Measurements from ENCODE around the gene FLOT1. TPM values are rescaled to one million over a fixed set of nuclear protein-coding genes. Genes with fewer than 3 reads are reported as not detected.
A peak's percentile ranks its signal among the peaks of the same experiment; 100 is the strongest.

Gene FLOT1
- total RNA-seq, 1 donor from 2014 or later = 46.7 TPM

DNA sequence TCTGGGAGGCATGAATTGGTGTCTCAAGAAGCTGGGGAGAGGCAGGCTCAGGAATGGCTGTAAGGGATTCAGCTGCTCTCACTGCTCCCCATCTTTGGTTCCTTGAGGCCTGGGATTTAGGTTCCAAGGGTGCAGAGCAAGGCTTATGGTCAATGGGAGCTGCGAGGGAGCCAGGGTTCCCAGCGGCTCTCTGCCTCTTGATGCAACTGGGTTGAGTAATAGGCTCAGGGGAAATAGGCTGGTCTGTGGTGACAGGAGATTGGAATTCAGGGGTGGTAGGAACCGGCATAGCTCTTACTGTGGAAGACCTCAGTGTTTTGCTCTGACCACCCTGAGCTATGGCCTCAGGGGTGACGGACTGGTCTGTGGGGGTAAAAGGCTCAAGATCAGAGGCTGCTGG lies 38.7 kb downstream of the FLOT1 start:
- no peak for DNase-seq (ENCODE audit: low spot score)

- no peak for DNase-seq (ENCODE audit: low spot score)
Measured at GRCh38 chr6:30703011-30703410, 39.5 kb downstream of the FLOT1 start.

- DNase-seq (ENCODE audit: low spot score) = no peak
Measured at GRCh38 chr6:30700340-30700739, 42.1 kb downstream of the FLOT1 start.

DNA sequence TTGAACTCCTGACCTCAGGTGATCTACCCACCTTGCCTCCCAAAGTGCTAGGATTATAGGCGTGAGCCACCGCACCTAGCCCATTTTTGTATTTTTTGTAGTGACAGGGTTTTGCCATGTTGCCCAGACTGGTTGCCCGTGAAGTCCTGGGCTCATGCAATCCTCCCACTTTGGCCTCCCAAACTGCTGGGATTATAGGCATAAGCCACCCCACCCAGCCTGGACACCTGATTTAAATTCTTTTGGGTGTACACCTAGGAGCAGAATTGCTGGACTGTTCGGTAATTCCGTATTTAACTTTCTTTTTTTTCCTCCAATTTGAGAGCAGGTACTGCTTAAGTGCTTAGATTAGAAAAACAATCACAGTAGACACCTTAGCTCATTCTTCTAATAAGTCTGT lies 46.1 kb downstream of the FLOT1 start:
- no peak for DNase-seq (ENCODE audit: low spot score)

DNA sequence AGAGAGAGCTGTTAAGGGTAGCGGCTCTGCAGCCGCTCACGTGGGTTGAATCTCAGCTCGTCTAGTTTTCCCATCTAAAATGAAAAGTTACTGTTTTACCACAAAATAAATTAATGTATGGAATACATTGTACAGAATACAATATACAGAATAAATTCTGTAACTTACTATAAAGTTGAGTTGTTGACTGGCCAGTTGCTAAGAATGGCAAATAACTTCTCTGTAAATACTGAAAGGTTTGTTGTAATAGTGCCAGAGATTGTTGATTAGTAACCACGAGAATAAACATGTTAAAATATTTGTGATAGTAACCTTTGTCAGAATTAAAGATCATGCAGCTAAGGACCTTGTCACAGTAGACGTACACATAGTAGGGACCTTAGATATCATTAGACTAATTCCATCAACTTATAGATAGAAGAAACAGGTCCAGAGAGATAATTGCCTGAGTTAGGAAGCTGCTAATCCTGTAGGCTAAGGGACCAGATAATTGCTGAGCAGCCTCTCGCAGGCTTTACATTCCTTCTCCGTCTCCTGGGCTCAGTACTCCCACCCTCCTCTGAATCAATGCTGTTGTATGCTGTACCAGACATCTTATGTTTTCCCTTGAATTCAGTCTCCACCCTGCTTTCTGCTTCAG lies 51.2 kb downstream of the FLOT1 start:
- peak; percentile 18 for DNase-seq (ENCODE audit: low spot score)

DNA sequence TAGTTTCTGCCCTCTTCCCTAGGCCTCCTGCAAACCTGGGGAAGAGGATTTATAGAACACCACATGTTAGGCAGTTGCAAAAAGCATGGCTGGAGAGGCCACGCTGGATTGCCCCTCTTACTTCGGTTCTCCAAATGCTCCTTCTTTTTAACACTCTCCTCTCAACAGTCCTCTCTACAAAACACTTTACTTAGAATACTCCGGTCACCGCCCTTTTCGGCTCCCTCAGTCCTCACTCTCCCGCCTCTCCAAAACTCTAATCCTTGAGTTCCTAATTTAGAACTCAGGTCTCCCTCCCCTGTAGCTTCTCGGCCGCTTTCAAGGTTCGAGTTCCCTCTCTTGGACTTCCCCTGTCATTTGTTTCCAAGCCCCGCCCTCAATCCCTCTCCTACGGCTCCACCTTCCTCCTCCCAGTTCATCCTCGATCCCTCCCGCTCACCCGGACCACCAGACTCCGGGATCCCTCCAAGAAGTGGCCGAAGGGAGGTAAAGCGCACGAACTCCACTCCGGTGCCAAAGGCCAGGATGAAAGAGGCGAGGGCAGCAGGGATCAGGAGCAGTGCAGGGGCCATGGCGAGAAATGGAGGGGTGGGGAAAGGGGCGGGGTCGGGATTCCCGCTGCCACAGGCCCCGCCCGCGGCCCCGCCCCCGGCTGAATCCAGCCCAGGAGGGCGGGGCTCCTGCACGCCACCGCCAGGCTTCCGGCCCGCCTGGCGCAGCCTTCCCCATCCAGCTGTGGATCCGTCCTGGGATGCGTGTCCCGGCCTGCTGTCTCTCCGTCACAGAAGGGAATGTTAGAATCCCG lies 51.9 kb downstream of the FLOT1 start, which contains the start of gene NRM:
Gene NRM (minus strand): TSS at position 582 of the 805 bp plus-strand sequence. CDS start 10 bp downstream, at position 572.
- DNase-seq (ENCODE audit: low spot score) = peak; percentile 96

DNA sequence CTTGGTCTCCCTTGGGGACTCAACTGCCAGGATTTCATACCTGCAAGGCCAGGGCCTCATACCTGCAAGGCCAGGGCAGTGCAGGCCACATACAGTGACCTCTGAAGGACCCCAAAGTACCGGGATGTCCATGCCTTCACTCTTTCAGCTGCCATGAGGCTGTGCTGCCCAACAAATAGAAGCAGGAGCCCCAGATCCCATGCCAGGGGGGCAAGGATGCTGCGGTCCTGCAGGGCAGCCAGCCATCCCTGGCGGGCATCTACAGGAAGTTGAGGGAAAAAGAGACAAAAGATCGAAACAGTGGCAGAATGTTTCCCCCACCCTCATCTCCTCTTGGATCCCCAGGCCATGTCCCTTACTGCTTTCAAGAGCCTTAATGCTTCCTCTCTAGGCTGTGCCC lies 52.5 kb downstream of the FLOT1 start:
- DNase-seq (ENCODE audit: low spot score) = no peak

DNA sequence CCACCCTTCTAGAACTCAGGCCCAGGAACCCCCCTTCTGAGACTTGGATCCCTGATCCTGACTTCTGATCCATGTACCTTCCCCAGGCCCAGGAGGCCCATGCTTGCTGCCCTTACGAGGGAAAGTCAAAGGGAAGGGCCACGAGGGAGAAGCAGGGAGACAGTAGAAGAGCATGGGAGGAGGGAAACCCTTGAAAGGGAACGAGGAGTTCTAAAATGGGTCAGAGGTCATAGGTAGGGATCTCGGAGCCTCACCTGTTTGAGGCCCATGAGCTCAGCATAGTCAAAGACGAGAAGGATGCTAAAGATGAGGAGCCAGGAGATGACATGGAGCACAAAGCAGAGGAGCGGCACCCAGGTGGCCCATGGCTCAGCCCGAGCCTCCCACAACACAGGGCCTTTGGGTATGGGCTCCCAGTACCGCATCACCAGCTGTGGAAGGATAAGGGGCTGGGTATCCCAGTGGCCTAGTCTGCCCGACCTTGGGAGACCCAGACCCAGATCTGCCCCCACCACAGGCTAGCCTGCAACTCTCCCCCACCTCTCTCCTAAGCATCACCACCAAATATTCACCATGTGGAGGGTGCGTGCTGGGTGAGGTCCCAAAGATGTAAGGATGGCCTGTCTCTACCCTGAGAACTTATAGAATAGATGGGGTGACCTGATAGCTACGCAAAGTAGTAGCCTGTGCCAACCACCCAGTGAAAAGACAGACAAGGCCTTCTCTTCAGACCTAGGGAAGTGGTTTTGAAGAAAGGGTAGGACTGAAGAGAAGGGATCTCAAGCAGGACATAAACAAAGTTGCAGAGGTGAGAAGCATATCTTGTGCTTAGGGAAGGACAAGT lies 53.2 kb downstream of the FLOT1 start:
- DNase-seq (ENCODE audit: low spot score) = no peak

DNA sequence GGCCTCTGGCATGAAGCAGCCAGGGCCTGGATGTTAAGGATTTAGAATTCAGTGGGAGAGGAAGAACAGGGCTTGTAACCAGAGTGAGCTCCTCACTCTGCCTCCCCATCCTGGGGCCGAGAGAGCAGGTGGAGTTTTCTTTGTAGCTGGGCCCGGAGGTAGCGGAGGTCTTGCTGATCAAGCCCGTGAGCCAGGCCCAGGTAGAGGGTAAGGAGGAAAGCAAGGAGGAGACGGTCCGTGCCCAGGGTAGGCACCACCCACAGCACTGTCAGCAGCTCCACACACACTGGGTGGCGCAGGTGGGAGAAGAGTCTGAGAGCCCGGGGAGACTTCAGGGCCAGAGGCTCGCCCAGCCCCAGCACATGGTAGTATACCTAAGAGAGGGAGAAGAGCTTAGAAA lies 53.9 kb downstream of the FLOT1 start:
- DNase-seq (ENCODE audit: low spot score) = no peak

- peak; percentile 70 for DNase-seq (ENCODE audit: low spot score)
Measured at GRCh38 chr6:30687659-30688431, 54.6 kb downstream of the FLOT1 start.

DNA sequence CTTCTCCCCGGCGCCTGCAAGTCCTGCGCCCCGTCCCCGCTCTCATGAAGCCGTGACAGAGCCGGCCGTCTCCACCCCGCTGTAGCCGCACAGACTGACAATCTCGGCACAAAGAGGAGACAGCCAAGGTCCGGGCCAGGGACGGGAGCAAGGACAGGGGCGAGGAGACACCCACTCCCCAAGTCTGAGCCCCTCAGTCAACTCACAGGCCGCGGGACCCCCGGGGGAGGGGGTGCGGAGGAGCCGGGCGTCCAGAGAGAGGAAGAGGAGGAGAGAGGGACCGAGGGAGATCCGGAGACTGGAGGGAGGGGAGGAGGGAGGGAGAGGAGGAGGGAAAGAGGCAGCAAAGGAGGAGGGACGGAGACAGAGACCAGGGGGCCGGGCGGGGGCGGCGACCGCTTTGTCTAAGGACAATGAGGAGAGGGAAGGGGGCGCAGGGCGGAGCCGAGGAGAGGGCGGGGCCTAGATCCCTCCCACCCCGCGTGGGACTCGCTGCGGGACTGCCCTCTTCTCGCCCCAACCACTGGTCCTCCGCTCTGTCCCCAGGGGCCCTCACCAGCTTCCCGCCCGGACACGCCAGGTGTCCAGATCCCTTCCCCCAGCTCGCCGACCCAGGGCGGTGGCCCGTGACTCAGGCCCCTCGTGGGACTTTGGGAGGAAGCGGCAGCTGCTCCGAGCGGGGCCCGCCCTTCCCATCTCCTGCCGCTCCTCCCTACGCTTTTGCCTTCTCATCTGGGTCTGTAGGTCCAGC lies 55.4 kb downstream of the FLOT1 start:
- DNase-seq (ENCODE audit: low spot score) = peak; percentile 96

DNA sequence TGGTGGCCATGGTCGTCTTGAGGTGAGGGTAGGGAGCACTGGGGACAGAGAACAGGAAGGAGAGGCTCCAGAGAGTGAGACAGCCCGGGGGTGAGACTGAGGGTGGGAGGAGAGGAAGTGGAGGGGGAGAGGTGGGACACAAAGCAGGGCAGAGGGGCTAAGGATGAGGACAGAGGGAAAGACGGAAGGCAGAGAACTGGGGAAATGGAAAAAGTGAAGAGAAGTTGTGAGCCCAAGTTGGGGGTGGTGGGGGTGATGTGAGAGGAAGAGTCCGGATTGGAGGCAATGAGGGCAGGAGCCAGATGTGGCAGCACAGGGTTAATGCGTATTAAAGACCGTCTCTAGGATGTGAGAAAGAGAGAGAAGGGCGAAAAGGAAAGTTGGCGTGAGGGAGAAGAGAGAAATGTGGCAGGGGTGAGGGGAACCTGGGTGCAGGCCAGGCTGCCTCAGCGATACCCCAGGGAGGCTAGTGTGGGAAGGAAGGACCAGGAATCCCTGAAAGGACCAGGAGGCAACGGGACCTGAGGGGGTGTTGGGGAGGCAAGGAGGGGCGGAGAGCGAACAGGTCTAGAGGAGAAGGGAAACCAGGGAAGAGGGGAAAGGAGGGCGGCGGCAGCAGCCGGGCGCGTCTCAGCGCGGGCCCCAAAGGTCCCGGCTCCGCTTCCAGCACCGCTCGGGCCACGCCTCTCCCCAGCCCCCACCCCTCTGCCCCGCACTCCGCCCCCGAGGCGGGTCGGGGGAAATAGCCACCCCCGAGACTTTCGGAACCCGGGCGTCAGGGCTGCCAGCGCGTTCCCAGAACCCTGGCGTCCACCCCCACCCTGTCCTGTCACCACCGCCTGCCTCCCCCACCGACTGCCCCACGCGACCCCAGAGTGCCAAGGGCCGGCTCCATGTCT lies 56.2 kb downstream of the FLOT1 start, which contains the start of gene PPP1R18:
Gene PPP1R18 (minus strand): TSS at position 637 of the 899 bp plus-strand sequence. CDS start 627 bp downstream, at position 10.
- peak; percentile 84 for DNase-seq (ENCODE audit: low spot score)

DNA sequence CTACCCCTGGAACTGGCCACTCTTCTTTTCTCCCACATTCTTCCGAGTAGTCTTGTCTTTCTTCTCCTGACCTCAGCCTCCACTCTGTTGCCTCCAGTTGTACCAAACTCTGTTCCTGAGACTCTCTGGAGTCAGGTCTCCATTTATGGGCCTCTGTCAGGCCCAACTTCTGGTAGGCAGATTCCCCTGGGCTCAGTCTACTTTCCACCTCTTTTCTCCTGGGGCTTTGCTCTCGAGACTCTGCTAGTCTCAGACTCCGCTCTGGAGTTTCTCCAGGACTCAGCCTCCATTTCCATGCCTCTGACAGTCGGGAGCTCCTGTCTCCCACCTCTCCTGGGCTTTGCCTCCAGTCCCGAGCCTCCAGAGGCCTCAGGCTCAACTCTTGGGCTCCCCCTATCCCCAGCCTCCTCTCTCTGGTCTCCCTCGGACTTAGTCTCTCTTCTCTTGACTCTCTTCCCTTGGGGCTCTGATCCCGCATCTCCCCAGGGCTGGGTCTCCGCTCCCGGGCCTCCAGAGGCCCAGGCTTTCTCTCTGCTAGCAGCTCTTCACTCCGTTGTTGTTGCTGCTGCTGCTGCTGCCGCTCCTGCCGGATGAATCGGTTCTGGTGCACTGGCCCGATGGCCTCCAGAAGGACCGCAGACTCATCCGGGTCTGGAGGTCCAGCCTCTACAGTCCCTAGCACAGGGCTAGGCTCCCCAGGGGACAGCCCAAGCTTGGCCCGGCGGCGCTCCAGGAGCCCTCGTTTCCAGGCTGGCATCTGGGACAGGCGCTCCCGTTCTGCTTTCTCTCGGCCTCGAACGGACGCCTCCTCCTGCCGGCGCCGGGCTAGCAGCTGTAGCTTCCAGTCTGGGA lies 57.1 kb downstream of the FLOT1 start:
- DNase-seq (ENCODE audit: low spot score) = no peak

DNA sequence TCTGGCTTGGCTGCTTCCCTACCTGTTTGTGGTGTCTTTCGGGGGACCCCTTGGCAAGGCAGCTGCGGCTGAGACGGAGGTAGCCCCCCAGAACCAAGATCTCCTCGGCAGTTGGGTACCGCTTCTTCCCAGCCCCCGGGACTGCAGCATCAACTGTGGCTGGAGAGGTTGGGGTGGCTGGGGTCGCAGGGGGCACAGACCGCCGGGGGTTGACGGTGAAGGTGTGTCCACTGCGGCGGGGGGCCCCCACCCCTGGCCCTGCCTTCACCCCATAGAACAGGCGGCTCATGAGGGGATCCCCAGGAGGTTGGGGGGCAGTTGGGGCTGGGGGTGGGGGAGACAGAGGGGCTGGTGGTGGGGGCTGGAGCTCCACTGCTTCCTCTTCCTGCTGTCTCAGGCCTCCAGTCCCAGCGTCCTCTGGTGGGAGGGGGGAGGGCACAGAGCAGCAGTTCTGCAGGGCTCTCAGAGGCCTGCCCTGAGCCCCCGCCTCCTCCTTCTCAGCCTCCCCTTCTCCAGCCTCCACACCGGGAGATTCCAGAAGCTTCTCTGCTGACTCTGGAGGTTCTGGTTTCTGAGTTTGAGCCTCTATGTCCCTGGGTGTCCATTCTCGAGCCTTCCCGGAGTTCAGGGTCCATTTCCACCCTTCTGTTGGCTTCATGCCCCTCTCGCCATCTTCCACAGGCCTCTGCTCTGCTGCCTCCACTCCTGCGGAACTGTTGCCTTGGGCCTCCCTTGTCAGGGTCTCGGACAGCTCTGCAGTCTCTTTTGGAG lies 57.9 kb downstream of the FLOT1 start:
- DNase-seq (ENCODE audit: low spot score) = peak; percentile 53

GRCh38 chr6:30683980-30684338 lies 58.5 kb downstream of the FLOT1 start:
- DNase-seq (ENCODE audit: low spot score) = no peak

DNA sequence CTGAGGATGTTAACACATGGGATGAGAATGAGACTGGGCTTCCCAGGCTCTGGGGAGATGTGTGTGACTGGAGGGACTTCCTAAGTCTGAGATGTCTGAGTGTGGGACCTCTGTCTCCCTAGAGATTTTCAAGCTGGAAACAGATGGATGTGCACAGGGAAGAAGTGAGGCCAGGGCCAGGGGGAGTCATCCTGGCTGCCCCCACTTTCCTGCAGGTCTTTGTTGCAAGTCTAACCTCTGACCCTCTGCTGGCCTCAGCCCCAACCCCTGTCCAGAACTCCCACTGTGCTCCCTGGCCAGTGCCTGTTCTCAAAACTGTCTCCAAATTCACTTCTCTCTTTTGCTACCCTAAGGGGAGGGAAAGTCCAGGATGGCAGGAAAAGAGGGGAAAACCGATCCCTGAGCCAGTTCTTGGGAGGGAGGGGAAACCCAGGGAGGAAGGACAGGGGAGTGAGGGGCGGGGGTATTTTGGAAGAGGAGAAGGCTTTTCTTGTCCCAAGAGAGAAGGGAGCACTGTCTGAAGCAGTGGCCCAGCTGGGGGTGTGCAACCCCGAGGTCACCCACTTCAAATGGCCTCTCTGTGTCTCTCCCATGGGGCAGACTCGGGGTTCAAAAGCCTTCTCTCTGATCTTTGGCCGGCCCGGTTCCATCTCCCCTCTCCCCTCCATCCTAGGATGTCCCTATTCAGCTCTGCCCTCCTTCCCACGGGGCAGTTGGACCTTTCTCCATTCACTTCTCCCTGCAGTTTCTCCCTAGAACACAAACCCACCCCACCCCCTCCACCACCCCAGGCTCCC lies 59.1 kb downstream of the FLOT1 start:
- DNase-seq (ENCODE audit: low spot score) = no peak
